ENCODE results near the gene IKZF2.
A peak's percentile ranks its signal among the peaks of the same experiment; 100 is the strongest.

The IKZF2 gene

DNA sequence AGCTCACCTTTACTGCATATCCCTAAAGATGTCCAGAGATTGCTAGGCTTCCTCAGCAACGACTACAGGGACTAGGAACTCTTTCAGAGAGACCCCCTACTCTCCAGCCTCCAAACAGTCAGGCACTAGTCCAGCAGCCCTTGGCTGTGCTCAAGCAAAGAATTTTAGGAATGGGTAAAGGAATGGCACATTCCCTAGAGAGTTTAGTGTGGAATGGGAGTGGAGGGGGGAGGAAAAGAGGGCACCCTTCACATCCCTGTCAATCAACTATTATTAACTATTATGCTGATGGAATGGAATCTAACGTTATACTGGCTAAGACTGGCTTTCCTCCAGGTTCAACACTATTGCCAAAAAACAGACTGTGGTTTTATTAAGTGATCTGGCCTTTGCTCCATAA, 64.8 kb downstream of the IKZF2 start:
- intact Hi-C loops (cut with DNase I; ENCODE audit: low total_unique reads), result no loop called here
- Histone ChIP-seq H3K4me3 (no peak overlapping the region), H3K36me3 (no peaks in the 10 kb centered on the region), H3K4me1 (peaks cover 0 to 61% (median 16%) of the 10 kb centered on the region in 4 donors), H3K27ac (peak overlapping the region in 1 of 2 donors; percentile 17), H3K27me3 (no peaks in the 10 kb centered on the region), H3K9me3 (no peaks in the 10 kb centered on the region)
- no peak for DNase-seq
- TF ChIP-seq, protein P1, sequence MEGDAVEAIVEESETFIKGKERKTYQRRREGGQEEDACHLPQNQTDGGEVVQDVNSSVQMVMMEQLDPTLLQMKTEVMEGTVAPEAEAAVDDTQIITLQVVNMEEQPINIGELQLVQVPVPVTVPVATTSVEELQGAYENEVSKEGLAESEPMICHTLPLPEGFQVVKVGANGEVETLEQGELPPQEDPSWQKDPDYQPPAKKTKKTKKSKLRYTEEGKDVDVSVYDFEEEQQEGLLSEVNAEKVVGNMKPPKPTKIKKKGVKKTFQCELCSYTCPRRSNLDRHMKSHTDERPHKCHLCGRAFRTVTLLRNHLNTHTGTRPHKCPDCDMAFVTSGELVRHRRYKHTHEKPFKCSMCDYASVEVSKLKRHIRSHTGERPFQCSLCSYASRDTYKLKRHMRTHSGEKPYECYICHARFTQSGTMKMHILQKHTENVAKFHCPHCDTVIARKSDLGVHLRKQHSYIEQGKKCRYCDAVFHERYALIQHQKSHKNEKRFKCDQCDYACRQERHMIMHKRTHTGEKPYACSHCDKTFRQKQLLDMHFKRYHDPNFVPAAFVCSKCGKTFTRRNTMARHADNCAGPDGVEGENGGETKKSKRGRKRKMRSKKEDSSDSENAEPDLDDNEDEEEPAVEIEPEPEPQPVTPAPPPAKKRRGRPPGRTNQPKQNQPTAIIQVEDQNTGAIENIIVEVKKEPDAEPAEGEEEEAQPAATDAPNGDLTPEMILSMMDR (IDR thresholded peaks at IDR 0.05), result no peak

DNA sequence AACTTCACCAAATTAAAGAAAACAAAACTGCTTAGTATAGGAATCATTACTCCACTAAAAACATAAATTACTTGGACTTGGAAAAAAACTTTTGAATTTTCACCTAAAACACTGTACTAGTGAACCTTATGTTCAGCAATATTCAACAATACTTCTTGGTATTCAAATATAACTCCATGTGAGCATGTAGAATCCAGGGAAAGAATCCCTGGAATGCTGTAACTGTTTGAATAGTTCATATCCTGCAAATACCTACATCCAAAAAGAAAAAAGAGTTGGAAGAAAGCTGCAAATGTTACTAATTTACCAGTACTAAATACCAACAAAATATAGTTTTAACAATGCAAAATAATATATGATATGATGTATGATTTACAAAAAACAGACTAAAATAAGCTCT, 65.4 kb downstream of the IKZF2 start:
- Histone ChIP-seq H3K4me3 (no peak overlapping the region), H3K9me3 (no peaks in the 10 kb centered on the region), H3K4me1 (peaks cover 0 to 61% (median 16%) of the 10 kb centered on the region in 4 donors), H3K27me3 (no peaks in the 10 kb centered on the region), H3K36me3 (no peaks in the 10 kb centered on the region), H3K27ac (peak overlapping the region in 1 of 2 donors; percentile 17)
- intact Hi-C loops (cut with DNase I; ENCODE audit: low total_unique reads), result no loop called here
- DNase-seq, result no peak
- TF ChIP-seq, protein P1 (IDR thresholded peaks at IDR 0.05), result no peak

DNA sequence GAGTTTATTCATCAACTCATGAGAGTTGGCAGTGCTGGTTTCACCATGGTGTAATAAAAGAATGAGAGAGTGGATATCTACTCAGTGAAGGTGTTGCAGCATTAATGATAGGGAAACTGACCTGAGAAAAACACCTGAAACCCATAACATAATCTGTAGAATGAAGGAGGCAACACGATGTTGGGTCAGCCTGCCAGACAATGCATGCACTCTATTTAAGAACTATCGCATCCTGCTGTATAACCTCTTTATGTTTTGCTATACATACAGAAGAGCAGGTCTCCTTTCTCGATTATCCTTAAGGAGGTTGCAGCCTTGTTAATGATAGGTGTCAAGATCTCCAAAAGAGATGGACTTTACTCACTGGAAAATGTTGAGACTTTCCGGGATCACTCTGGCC, 65.9 kb downstream of the IKZF2 start:
- TF ChIP-seq, protein P1 (IDR thresholded peaks at IDR 0.05), result no peak
- Histone ChIP-seq H3K4me3 (no peak overlapping the region), H3K36me3 (no peaks in the 10 kb centered on the region), H3K9me3 (no peaks in the 10 kb centered on the region), H3K4me1 (peaks cover 0 to 61% (median 16%) of the 10 kb centered on the region in 4 donors), H3K27ac (peak overlapping the region in 1 of 2 donors; percentile 17), H3K27me3 (no peaks in the 10 kb centered on the region)
- intact Hi-C loops (cut with DNase I; ENCODE audit: low total_unique reads), result no loop called here
- no peak for DNase-seq

DNA sequence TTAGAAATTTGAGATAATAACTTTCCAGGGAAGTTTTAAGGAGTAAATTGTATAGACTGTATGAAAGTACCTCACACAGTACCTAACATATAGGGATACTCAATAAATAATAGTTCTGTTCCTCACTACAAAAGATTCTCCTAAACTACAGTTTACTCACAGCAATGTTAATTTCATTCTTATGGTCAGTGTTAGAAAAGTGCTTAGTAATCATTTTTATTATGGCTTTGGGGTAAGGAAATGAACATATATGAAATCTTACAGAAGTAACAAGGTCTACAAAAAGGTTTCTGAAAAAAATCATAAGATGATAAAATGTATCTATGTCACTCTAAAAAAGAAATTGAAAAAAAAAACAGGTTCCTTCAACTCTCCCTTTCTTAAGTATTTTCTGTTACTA, 67.2 kb downstream of the IKZF2 start:
- Histone ChIP-seq H3K27ac (peak overlapping the region in 1 of 2 donors; percentile 42), H3K4me3 (no peak overlapping the region), H3K27me3 (no peaks in the 10 kb centered on the region), H3K36me3 (no peaks in the 10 kb centered on the region), H3K4me1 (peaks cover 0 to 51% (median 15%) of the 10 kb centered on the region in 4 donors), H3K9me3 (no peaks in the 10 kb centered on the region)
- DNase-seq, result no peak
- intact Hi-C loops (cut with DNase I; ENCODE audit: low total_unique reads), result no loop called here
- TF ChIP-seq, protein P1 (IDR thresholded peaks at IDR 0.05), result no peak

DNA sequence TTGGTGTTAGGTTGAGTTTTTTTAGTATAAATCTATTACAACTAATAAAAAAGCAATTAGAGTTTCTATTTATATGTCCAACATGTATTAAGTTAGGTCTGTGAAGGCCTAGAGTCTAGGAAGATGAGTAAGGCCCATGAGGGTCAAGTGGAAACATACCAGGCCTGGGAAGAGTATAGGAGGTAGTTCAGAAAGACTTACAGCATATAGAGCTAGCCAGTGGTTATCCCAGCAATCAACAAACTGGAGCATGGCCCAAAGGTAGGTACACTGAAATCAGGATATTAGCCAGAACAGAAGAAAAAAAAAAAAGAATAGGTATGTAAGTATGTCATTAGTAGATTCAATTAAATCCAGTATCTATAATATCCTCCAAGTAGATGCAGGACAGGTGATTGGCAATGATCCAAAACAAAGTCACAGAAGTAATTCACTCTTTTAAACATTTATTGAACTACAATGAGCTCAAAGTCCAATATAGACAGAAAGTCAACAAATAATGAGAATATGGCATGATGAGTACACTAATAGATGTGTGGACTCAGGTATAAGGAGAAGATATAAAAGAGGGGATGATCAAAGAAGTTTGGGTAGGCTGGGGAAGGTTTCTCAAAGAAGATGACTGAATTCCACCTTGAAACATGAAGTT, 70.3 kb downstream of the IKZF2 start:
- Histone ChIP-seq H3K9me3 (no peaks in the 10 kb centered on the region), H3K36me3 (no peaks in the 10 kb centered on the region), H3K27ac (no peak overlapping the region), H3K4me1 (peaks cover 0 to 31% (median 6%) of the 10 kb centered on the region in 4 donors), H3K27me3 (no peaks in the 10 kb centered on the region), H3K4me3 (no peak overlapping the region)
- DNase-seq, result no peak
- TF ChIP-seq, protein P1 (IDR thresholded peaks at IDR 0.05), result no peak
- intact Hi-C loops (cut with DNase I; ENCODE audit: low total_unique reads), result no loop called here

Measured in tibial artery (tissue), 4 donors.